ENCODE results near the gene NUDT1.

DNA sequence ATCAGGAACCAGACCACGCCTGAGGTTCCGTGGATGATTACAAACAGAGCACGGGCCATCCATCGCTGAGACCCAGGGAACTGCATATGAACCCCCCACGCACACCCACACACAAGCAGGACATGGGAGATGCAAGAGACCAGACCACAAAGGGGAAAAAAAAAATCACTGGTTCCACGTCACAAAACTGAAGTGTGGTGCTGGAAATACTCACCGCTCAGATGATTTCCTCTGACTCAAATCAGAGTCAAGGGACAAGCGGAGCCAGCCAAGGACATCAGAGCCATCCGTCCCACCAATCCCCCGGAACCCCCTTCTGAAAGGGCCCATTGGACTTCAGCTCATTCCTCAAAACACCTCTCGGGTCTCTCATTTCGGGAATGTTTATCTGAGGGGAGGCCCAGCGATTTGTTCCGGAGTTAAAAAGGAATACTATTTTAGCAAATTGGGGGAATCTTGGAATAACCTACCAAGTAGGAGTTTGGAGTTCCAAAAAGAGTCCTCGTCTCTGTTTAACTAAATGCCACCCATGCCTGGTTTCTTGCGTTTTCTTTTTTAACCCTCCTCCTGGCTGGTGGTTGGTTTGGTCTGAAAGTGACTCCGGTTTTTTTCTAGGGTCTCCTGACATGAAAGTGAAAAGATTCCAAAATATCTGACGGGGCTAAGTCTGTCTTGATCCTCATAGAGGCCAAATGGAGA is 57.3 kb downstream of the NUDT1 start:
- TF ChIP-seq, protein P1, sequence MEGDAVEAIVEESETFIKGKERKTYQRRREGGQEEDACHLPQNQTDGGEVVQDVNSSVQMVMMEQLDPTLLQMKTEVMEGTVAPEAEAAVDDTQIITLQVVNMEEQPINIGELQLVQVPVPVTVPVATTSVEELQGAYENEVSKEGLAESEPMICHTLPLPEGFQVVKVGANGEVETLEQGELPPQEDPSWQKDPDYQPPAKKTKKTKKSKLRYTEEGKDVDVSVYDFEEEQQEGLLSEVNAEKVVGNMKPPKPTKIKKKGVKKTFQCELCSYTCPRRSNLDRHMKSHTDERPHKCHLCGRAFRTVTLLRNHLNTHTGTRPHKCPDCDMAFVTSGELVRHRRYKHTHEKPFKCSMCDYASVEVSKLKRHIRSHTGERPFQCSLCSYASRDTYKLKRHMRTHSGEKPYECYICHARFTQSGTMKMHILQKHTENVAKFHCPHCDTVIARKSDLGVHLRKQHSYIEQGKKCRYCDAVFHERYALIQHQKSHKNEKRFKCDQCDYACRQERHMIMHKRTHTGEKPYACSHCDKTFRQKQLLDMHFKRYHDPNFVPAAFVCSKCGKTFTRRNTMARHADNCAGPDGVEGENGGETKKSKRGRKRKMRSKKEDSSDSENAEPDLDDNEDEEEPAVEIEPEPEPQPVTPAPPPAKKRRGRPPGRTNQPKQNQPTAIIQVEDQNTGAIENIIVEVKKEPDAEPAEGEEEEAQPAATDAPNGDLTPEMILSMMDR (tag by site-specific recombination; IDR thresholded peaks at IDR 0.05), result no peak
- TF ChIP-seq ZNF350 (tag by site-specific recombination; IDR thresholded peaks at IDR 0.05) (no peak), ZNF830 (tag by site-specific recombination; IDR thresholded peaks at IDR 0.05; ENCODE audit: low read depth) (no peak), SETDB1 (IDR thresholded peaks at IDR 0.05; ENCODE audit: insufficient read length, low read length) (no peak)

All from HEK293 (cell line).